AG04449 (cell line): ENCODE results near the gene RPS6KA4.
"Not testable (repeated sequence)": the region's sequence is repeated elsewhere in the genome, so short reads cannot be mapped to it uniquely, and the experiment has no call there.

ENCODE experiments used
- CTCF ChIA-PET: fragments of 350-600 bp; formaldehyde crosslinking; extraction: SDS; loops from one replicate; lab custom pipeline; 2021; ENCODE audit warnings: antibody characterized with exemption; lab: Yijun Ruan, JAX
- POLR2A ChIA-PET: fragments of 400-600, 350-600 bp; formaldehyde crosslinking; extraction: SDS; loops from one replicate; lab custom pipeline; 2020; ENCODE audit warnings: antibody characterized with exemption, inconsistent platforms; lab: Yijun Ruan, JAX
- DNase-seq: peaks from one replicate; pipeline ENCODE4 v3.0.0-alpha.2; 2010; ENCODE audit warnings: low read depth, low spot score
- H3K4me3 ChIP-seq: 2 replicates; pipeline ENCODE4 v1.5.1; 2011; ENCODE audit warnings: low read depth, mild to moderate bottlenecking, control low read depth, low read length
- TF ChIP-seq, protein P1 (sequence below): IDR thresholded peaks from one replicate; pipeline ENCODE4 v1.5.1; 2011; ENCODE audit warnings: mild to moderate bottlenecking, moderate library complexity, low read length, control low read depth, inconsistent platforms; ENCODE audit not compliant: insufficient read depth; ENCODE audit errors: missing control alignments

RPS6KA4 gene

DNA sequence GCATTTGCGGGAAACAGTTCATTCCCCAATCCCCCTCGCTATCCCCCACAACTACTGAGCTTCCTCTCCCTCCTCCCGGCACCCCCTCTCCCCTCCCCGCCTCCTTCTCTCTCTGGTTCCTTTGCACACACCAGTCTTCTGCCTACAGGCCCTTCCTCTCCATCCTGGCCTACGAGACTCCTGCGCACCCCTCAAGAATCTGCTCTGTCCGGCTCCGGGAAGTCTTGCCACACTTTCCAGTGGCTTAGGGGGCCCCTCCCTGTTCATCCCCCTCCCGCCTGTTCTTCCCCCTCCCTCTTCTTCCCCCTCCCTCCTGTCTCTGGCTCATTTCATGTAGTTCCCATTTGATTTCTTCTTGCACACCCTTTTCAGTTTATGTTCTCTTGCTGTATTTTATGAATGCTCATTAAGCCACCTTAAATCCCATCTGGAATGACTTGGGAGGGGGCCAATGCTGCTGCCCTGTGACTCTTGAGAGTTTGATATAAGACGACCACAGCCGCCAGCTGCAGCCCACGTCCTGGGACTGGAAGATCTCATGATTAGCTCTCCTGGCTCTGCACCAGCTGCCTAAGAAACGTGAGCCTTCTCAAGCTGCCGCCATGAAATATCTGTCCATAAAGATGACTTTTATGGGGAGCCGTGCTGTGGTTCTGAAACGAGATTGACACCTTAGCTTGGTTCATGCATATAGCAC lies 50.9 kb downstream of the RPS6KA4 start:
- ChIA-PET POLR2A (interaction anchor here (0.7 kb wide), 1 partner anchor 177 kb away, joined by 3 read pairs; no protein-coding TSS in a partner anchor), CTCF (interaction anchor here (0.9 to 1.6 kb wide), 2 partner anchors 40 kb away, joined by 3 to 4 read pairs; no protein-coding TSS in a partner anchor)
- no peak overlapping the region for H3K4me3 ChIP-seq
- no peak for DNase-seq
- TF ChIP-seq, protein P1, sequence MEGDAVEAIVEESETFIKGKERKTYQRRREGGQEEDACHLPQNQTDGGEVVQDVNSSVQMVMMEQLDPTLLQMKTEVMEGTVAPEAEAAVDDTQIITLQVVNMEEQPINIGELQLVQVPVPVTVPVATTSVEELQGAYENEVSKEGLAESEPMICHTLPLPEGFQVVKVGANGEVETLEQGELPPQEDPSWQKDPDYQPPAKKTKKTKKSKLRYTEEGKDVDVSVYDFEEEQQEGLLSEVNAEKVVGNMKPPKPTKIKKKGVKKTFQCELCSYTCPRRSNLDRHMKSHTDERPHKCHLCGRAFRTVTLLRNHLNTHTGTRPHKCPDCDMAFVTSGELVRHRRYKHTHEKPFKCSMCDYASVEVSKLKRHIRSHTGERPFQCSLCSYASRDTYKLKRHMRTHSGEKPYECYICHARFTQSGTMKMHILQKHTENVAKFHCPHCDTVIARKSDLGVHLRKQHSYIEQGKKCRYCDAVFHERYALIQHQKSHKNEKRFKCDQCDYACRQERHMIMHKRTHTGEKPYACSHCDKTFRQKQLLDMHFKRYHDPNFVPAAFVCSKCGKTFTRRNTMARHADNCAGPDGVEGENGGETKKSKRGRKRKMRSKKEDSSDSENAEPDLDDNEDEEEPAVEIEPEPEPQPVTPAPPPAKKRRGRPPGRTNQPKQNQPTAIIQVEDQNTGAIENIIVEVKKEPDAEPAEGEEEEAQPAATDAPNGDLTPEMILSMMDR: no peak

DNA sequence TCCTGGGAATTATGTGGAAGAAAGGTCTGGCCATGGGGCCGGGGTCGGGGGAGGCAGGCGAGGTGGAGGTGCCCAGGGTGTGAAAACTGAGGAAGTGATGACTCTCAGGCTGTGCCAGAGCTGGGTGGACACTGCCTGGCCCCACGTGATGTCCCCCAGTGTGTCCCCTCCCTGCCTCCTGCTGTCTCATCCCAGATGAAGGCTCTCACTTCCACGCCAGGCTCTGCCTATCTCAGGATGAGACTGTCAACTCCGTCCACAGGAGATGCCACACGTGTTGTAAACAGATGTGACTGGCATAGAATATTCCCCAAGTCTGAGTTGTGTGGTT lies 51.4 kb downstream of the RPS6KA4 start:
- no peak overlapping the region for H3K4me3 ChIP-seq
- ChIA-PET CTCF (interaction anchor here (1.6 kb wide), 1 partner anchor 40 kb away, joined by 4 read pairs; no protein-coding TSS in a partner anchor), POLR2A (interaction anchor here (0.7 kb wide), 1 partner anchor 177 kb away, joined by 3 read pairs; no protein-coding TSS in a partner anchor)
- DNase-seq: no peak
- TF ChIP-seq, protein P1: no peak

DNA sequence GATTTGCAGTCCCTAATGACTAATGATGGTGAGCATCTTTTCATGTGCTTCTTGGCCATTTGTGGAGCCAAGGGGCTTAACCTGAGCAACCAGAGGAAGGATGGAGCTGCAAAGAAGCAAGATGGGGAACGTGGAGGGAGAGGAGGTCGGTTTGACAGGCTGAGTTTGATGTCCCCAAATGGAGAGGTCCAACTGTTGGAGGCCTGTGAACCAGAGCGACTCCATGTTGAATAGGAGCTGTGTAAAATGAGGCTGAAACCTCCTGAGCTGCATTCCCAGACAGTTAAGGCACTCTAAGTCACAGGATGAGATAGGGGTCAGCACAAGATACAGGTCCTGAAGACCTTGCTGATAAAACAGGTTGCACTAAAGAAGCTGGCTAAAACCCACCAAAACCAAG lies 54.5 kb downstream of the RPS6KA4 start:
- POLR2A ChIA-PET: no interaction called here
- DNase-seq: no peak
- TF ChIP-seq, protein P1: no peak
- CTCF ChIA-PET: interaction anchor here (2.3 kb wide), 1 partner anchor 17 kb away, joined by 4 read pairs; no protein-coding TSS in a partner anchor
- H3K4me3 ChIP-seq: no peak overlapping the region

DNA sequence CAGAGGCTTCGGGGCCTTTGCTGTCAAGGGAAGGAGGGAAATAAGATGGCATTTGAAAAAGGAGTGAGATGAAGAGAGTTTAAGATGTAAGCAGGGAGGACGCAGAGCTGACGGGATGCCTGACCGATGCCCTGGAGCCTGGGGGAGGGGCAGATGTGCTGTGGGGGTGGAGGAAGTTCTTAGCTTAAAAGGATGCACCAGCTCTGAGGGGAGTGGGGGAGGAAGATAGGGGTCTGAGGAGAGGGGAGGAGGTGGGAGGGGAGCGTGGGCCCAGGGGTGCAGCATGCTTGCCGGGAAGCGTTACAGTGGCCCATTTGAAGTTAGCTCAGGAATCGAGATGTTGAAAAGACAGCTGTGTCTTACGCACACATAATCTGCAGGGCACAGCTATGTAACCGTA lies 56.3 kb downstream of the RPS6KA4 start:
- DNase-seq: no peak
- CTCF ChIA-PET: no interaction called here
- H3K4me3 ChIP-seq: no peak overlapping the region
- POLR2A ChIA-PET: no interaction called here
- TF ChIP-seq, protein P1: no peak

DNA sequence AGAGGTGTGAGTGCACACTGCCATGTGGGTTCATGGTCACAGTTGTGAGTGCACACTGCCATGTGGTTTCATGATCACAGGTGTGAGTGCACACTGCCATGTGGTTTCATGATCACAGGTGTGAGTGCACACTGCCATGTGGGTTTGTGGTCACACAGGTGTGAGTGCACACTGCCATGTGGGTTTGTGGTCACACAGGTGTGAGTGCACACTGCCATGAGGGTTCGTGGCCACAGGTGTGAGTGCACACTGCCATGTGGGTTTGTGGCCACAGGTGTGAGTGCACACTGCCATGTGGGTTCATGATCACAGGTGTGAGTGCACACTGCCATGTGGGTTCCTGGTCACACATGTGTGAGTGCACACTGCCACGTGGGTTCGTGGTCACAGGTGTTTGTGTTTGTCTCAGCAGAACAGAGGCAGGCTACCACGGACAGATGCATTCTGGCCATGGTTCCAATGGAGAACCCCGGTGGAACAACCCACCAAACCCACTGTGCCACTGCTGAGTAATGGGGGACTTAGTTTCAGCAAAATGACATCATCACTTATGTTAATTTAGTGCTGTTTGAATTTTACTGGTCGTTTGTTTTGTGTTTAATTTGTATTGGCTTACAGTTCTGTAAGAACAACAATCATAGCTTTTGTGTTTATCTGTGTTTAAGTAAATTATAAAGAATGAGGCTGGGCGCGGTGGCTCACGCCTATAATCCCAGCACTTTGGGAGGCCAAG lies 57.2 kb downstream of the RPS6KA4 start:
- CTCF ChIA-PET: interaction anchor here (1.0 to 1.4 kb wide), 3 partner anchors 8 to 32 kb away, joined by 3 read pairs; no protein-coding TSS in a partner anchor
- TF ChIP-seq, protein P1: no peak
- no peak overlapping the region for H3K4me3 ChIP-seq
- POLR2A ChIA-PET: no interaction called here
- no peak for DNase-seq

DNA sequence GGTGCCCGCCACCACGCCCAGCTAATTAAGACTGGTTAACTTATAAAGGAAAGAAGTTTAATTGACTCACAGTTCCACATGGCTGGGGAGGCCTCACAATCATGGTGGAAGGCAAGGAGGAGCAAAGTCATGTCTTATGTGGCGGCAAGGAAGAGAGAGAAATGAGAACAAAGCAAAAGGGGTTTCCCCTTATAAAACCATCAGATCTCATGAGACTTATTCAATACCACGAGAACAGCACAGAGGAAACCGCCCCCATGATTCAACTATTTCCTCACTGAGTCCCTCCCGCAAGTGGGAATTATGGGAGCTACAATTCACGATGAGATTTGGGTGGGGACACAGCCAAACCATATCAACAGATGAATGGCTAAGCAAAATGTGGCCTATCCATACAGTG lies 59.3 kb downstream of the RPS6KA4 start:
- CTCF ChIA-PET: interaction anchor here (3.5 kb wide), 1 partner anchor 32 kb away, joined by 17 read pairs; no protein-coding TSS in a partner anchor
- POLR2A ChIA-PET, DNase-seq, H3K4me3 ChIP-seq: not testable (repeated sequence)
